ENCODE results near the gene CTSZ. TPM values are rescaled to one million over a fixed set of nuclear protein-coding genes. Genes with fewer than 3 reads are reported as not detected.

The CTSZ gene
- total RNA-seq, 1 donor from 2014 or later = 131 TPM

- TF ChIP-seq CTCF (IDR thresholded peaks at IDR 0.05; ENCODE audit: borderline replicate concordance) = no peak
- Histone ChIP-seq H3K4me3 (no peak overlapping the region), H3K4me1 (peaks cover 67% of the 10 kb centered on the region), H3K27me3 (ENCODE audit: low read depth) (no peaks in the 10 kb centered on the region), H3K36me3 (peaks cover 74% of the 10 kb centered on the region), H3K27ac (replicated peaks) (no peak overlapping the region), H3K9me3 (replicated peaks) (no peaks in the 10 kb centered on the region)
- no peak for DNase-seq
- intact Hi-C loops (cut with micrococcal nuclease) = no loop called here
Measured at GRCh38 chr20:59026904-59027740, 20.1 kb upstream of the CTSZ start.

GRCh38 chr20:59025511-59025910 lies 18.5 kb upstream of the CTSZ start:
- no peak overlapping the region for H3K4me3 ChIP-seq
- no peaks in the 10 kb centered on the region for H3K27me3 ChIP-seq (ENCODE audit: low read depth)
- intact Hi-C loops (cut with micrococcal nuclease) = no loop called here
- H3K9me3 ChIP-seq (replicated peaks) = no peaks in the 10 kb centered on the region
- no peak overlapping the region for H3K27ac ChIP-seq (replicated peaks)
- peaks cover 52% of the 10 kb centered on the region for H3K4me1 ChIP-seq
- no peak for DNase-seq
- H3K36me3 ChIP-seq = peaks cover 80% of the 10 kb centered on the region
- TF ChIP-seq CTCF (IDR thresholded peaks at IDR 0.05; ENCODE audit: borderline replicate concordance) = no peak

- peaks cover 76% of the 10 kb centered on the region for H3K36me3 ChIP-seq
- intact Hi-C loops (cut with micrococcal nuclease) = no loop called here
- DNase-seq = no peak
- no peak overlapping the region for H3K4me3 ChIP-seq
- no peak overlapping the region for H3K27ac ChIP-seq (replicated peaks)
- H3K4me1 ChIP-seq = peaks cover 48% of the 10 kb centered on the region
- no peak for TF ChIP-seq CTCF (IDR thresholded peaks at IDR 0.05; ENCODE audit: borderline replicate concordance)
- H3K9me3 ChIP-seq (replicated peaks) = no peaks in the 10 kb centered on the region
- no peaks in the 10 kb centered on the region for H3K27me3 ChIP-seq (ENCODE audit: low read depth)
Measured at GRCh38 chr20:59025086-59025485, 18.0 kb upstream of the CTSZ start.

- intact Hi-C loops (cut with micrococcal nuclease) = no loop called here
- no peak overlapping the region for H3K4me3 ChIP-seq
- no peaks in the 10 kb centered on the region for H3K27me3 ChIP-seq (ENCODE audit: low read depth)
- DNase-seq = no peak
- H3K36me3 ChIP-seq = peaks cover 66% of the 10 kb centered on the region
- no peak for TF ChIP-seq CTCF (IDR thresholded peaks at IDR 0.05; ENCODE audit: borderline replicate concordance)
- H3K4me1 ChIP-seq = peaks cover 38% of the 10 kb centered on the region
- no peak overlapping the region for H3K27ac ChIP-seq (replicated peaks)
- no peaks in the 10 kb centered on the region for H3K9me3 ChIP-seq (replicated peaks)
Measured at GRCh38 chr20:59024111-59024530, 17.1 kb upstream of the CTSZ start.

GRCh38 chr20:59023616-59024015 lies 16.6 kb upstream of the CTSZ start:
- intact Hi-C loops (cut with micrococcal nuclease) = no loop called here
- Histone ChIP-seq H3K9me3 (replicated peaks) (no peaks in the 10 kb centered on the region), H3K27me3 (ENCODE audit: low read depth) (no peaks in the 10 kb centered on the region), H3K4me3 (no peak overlapping the region), H3K36me3 (peaks cover 61% of the 10 kb centered on the region), H3K27ac (replicated peaks) (no peak overlapping the region), H3K4me1 (peaks cover 33% of the 10 kb centered on the region)
- no peak for DNase-seq
- no peak for TF ChIP-seq CTCF (IDR thresholded peaks at IDR 0.05; ENCODE audit: borderline replicate concordance)

Measured in left ventricle myocardium inferior (tissue), 1 donor.